ENCODE results near the gene RAB3A. TPM values are rescaled to one million over a fixed set of nuclear protein-coding genes. Genes with fewer than 3 reads are reported as not detected.
A peak's percentile ranks its signal among the peaks of the same experiment; 100 is the strongest.

RAB3A gene
- total RNA-seq, 4 donors from 2014 or later: 0.92 to 3.8 (median 1.6) TPM

DNA sequence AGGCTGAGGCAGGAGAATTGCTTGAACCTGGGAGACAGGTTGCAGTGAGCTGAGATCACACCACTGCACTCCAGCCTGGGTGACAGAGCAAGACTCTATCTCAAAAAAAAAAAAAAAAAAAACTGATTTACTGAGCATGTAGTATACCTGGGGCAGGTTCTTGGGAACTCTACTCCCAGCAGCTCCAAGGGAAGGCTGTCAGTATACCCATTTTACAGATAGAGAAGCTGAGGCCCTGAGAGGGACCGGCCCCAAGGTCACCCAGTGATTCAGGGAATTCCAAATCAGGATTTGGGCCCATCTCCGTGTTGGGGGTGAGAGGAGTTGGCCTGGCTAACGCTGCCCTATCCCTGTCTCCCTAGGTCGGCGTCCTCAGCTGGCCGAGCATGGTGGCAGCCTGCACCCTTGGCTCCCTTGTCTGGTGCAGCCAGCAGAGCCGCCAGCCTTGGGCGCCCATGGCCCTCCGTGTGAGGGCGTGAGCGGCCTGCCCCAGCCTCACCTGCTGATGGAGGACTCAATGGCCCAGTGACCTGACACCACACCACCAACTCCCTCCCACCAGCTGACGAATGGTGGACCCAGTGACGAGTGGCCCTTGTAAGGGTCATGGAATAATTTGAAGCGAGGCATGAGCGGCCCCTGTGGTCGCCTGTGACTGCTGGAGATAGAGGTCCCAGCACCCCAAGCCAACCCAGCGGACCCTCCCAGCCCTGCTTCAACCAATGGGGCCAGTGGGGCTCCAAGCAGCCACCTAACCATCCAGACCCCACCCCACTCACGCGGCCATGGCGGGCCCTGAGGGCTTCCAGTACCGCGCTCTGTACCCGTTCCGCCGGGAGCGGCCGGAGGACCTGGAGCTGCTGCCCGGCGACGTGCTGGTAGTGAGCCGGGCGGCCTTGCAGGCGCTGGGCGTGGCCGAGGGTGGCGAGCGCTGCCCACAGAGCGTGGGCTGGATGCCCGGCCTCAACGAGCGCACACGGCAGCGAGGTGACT, 48.5 kb downstream of the RAB3A start:
- WGBS, 2 donors (ENCODE audit: low coverage in 1 of 2): 100% methylated on average over 1 of the region's 43 CpGs; no CpG with 5 or more reads in 1 of the 2 donors
- Histone ChIP-seq H3K4me3 (no peak overlapping the region), H3K27me3 (no peaks in the 10 kb centered on the region), H3K4me1 (peaks cover 0 to 69% (median 30%) of the 10 kb centered on the region in 3 donors), H3K9me3 (no peaks in the 10 kb centered on the region), H3K27ac (peak overlapping the region in 3 of 4 donors; percentile 29 to 84 (median 82)), H3K36me3 (peaks cover 0 to 8% of the 10 kb centered on the region in 2 donors)
- no peak for ATAC-seq
- TF ChIP-seq POLR2AphosphoS5 (IDR thresholded peaks at IDR 0.05): no peak
- TF ChIP-seq, protein P1, sequence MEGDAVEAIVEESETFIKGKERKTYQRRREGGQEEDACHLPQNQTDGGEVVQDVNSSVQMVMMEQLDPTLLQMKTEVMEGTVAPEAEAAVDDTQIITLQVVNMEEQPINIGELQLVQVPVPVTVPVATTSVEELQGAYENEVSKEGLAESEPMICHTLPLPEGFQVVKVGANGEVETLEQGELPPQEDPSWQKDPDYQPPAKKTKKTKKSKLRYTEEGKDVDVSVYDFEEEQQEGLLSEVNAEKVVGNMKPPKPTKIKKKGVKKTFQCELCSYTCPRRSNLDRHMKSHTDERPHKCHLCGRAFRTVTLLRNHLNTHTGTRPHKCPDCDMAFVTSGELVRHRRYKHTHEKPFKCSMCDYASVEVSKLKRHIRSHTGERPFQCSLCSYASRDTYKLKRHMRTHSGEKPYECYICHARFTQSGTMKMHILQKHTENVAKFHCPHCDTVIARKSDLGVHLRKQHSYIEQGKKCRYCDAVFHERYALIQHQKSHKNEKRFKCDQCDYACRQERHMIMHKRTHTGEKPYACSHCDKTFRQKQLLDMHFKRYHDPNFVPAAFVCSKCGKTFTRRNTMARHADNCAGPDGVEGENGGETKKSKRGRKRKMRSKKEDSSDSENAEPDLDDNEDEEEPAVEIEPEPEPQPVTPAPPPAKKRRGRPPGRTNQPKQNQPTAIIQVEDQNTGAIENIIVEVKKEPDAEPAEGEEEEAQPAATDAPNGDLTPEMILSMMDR (IDR thresholded peaks at IDR 0.05): no peak
- no peak for TF ChIP-seq POLR2A (IDR thresholded peaks at IDR 0.05)
- TF ChIP-seq EP300 (IDR thresholded peaks at IDR 0.05): no peak

DNA sequence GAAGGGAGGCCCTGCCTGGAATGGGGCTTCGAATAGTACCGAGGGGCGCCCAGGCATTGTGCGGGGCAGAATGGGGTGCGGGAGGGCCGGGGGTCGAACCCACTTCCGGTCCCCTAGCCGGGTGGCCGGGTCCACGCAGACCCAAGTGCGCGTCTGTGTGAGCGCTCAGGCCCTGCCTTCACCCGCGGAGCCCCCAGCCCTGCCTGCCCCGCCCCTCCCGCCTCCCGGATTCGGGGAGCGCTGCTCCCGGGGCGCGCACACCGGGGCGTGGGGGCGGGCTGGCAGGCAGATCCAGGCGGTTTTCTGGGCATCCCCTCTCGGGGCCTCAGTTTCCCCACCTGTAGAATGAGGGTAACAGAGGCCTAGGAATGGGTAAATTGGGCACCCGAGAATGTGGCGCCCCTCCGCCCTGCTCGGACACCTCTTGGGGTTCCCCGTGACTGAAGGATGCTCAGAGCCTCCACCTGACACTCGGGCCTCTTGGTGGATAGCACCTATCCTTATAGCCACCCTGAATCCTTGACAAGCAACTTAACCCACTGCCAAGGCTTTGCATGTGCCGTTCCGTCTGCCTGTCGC, 50.2 kb downstream of the RAB3A start:
- H3K27me3 ChIP-seq: no peaks in the 10 kb centered on the region
- no peaks in the 10 kb centered on the region for H3K9me3 ChIP-seq
- 0% methylated on average over 19 of the region's 38 CpGs; no CpG with 5 or more reads in 1 of the 2 donors for WGBS, 2 donors (ENCODE audit: low coverage in 1 of 2)
- peak overlapping the region; percentile 71 to 97 (median 90) for H3K27ac ChIP-seq
- ATAC-seq: no peak
- H3K36me3 ChIP-seq: peaks cover 0 to 8% of the 10 kb centered on the region in 2 donors
- TF ChIP-seq EP300 (IDR thresholded peaks at IDR 0.05): no peak
- TF ChIP-seq POLR2AphosphoS5 (IDR thresholded peaks at IDR 0.05): no peak
- TF ChIP-seq POLR2A (IDR thresholded peaks at IDR 0.05): no peak
- H3K4me3 ChIP-seq: peak overlapping the region; percentile 79 to 92
- H3K4me1 ChIP-seq: peaks cover 0 to 64% (median 29%) of the 10 kb centered on the region in 3 donors

DNA sequence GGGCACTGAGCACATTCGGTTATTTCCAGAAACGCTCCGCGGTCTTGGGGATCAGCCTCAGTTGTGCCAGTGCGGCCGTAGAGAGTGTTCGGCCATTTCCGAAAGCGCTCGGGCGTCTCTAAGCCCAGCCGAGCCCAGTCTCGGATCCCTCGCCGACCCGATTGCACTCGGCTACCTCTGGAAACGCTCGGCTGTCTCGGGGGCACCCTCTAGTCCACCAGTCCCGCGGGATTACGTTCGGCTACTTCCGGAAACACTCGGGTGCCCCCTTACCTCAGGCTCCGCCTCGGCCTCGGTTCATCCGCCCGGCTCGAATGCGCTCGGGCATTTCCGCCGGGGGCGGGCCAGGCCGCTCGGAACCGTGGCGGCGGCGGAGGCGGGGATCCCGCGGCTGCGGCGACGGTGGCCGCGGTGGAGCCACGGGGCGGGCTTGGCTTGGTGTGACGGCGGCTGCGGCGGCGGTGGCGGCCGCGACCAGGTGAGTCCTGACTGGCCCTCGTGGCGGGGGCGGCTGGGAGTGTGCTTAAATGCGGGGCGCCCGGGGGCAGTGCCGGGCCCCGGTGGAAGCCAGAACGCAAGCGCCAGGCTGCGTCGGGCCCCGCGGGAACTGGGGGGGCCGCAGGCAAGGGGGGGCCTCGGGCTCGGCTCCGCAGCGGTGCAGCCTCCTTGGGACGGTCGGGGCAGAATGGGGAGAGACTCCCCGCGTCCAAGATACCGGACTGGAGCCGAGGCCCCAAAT, 50.9 kb downstream of the RAB3A start, which contains the start of gene PIK3R2:
TSS of gene PIK3R2 (plus strand) at position 347 of the 739 bp plus-strand sequence. CDS start 2,717 bp downstream, outside the sequence.
- peak; percentile 90 for ATAC-seq
- Histone ChIP-seq H3K27me3 (no peaks in the 10 kb centered on the region), H3K27ac (peak within 1 kb of the TSS; percentile 82 to 97 (median 90)), H3K9me3 (no peaks in the 10 kb centered on the region), H3K4me3 (peak within 1 kb of the TSS; percentile 79 to 92), H3K36me3 (peaks cover 0 to 8% of the 10 kb centered on the region in 2 donors), H3K4me1 (peaks cover 0 to 58% (median 29%) of the 10 kb centered on the region in 3 donors)
- WGBS, 2 donors (ENCODE audit: low coverage in 1 of 2): no CpG with 5 or more reads among the region's 86 CpGs
- TF ChIP-seq, protein P1 (IDR thresholded peaks at IDR 0.05): peak in 2 of 4 experiments; percentile 6 to 17
- TF ChIP-seq POLR2AphosphoS5 (IDR thresholded peaks at IDR 0.05) (no peak), EP300 (IDR thresholded peaks at IDR 0.05) (no peak), POLR2A (IDR thresholded peaks at IDR 0.05) (peak; percentile 68)

DNA sequence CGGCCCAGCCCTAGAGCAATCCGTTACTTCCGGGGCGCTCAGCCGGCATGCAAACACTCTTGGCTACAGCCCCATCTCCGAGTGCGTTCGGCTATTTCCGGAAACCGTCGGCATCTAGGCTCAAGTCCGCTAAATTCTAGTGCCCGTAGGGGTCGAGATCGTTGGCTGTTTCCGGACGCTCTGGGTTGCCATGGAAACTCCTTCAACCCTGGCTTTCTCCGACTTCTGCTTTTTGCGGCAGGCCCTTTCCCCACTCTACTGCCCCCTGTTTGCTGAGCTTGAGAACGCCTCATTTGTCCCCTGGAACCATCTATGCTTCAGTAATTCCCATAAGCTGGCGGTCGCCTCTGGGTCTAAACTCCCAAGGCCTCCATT, 51.4 kb downstream of the RAB3A start:
- TF ChIP-seq EP300 (IDR thresholded peaks at IDR 0.05) (no peak), POLR2AphosphoS5 (IDR thresholded peaks at IDR 0.05) (peak; percentile 31)
- TF ChIP-seq, protein P1 (IDR thresholded peaks at IDR 0.05): peak in 3 of 4 experiments; percentile 64 to 77 (median 69)
- H3K36me3 ChIP-seq: peaks cover 0 to 14% of the 10 kb centered on the region in 2 donors
- WGBS, 2 donors (ENCODE audit: low coverage in 1 of 2): 0 to 1% methylated on average over 13 to 17 of the region's 22 CpGs
- ATAC-seq: peak; percentile 81
- H3K27ac ChIP-seq: peak overlapping the region; percentile 82 to 97 (median 90)
- H3K27me3 ChIP-seq: no peaks in the 10 kb centered on the region
- H3K4me1 ChIP-seq: peaks cover 0 to 53% (median 26%) of the 10 kb centered on the region in 3 donors
- H3K4me3 ChIP-seq: peak overlapping the region; percentile 79 to 92
- no peaks in the 10 kb centered on the region for H3K9me3 ChIP-seq
